Testis (tissue), 3 donors: ENCODE measurements around the gene CPSF4L. TPM values are rescaled to one million over a fixed set of nuclear protein-coding genes. Genes with fewer than 3 reads are reported as not detected.

Experiments
- DNase-seq: peaks from one replicate; pipeline ENCODE4 v3.0.0-alpha.2; 2019
- H3K27ac ChIP-seq, 2 donors: fragments of 200-600 bp; sonication (generic); one replicate each; pipeline ENCODE4 v1.5.1; 2019
- H3K27me3 ChIP-seq: fragments of 200-600 bp; sonication (generic); one replicate; pipeline ENCODE4 v1.5.1; 2019
- H3K36me3 ChIP-seq: fragments of 200-600 bp; sonication (generic); one replicate; pipeline ENCODE4 v1.5.1; 2017; ENCODE audit warnings: low read depth; ENCODE audit errors: missing control alignments
- H3K4me1 ChIP-seq: fragments of 200-600 bp; sonication (generic); one replicate; pipeline ENCODE4 v1.5.1; 2019
- H3K4me3 ChIP-seq, 2 donors: fragments of 200-600 bp; sonication (generic); one replicate each; pipeline ENCODE4 v1.5.1; 2017 to 2019
- H3K9me3 ChIP-seq: fragments of 200-600 bp; sonication (generic); one replicate; pipeline ENCODE4 v1.5.1; 2017
- CTCF ChIP-seq, 3 experiments: fragments of 450-650 bp in 2 of 3; fragments of 200-600 bp in 1 of 3; sonication (generic) in 1 of 3; IDR thresholded peaks; one replicate each; pipeline ENCODE4 v1.5.1; 2016 to 2019; ENCODE audit warnings: antibody characterized with exemption in 3 of 3, mild to moderate bottlenecking in 2 of 3, moderate library complexity in 1 of 3
- POLR2A ChIP-seq: fragments of 450-650 bp; IDR thresholded peaks from one replicate; pipeline ENCODE4 v1.6.1; 2017; ENCODE audit warnings: antibody characterized with exemption, mild to moderate bottlenecking, moderate library complexity
- WGBS, 2 donors: methylation state at CpG; one replicate each; pipeline ENCODE4 v1.1.5; 2018; 5-methylcytosine and 5-hydroxymethylcytosine counted together
- intact Hi-C: fragments of 100-400 bp; cut with DNase I; formaldehyde crosslinking; loops from one replicate; pipeline ENCODE4 v1.15.1; 2023; ENCODE audit warnings: low total_unique reads
- polyA plus RNA-seq: library from polyadenylated mRNA; stranded (reverse); fragments of 350-450 nt; fragmentation: Illumina TruSeq; extraction: RNeasy Lipid Tissue Mini Kit (QIAGEN cat#74804); gene quantifications from one replicate; pipeline ENCODE4 v1.2.3, GENCODE V29; 2014; ENCODE audit warnings: low read depth, low replicate concordance; ENCODE audit not compliant: insufficient read depth
- total RNA-seq, 2 donors: library from RNA; depleted of rRNA; stranded (reverse); fragments of >200 nt; gene quantifications; one replicate each; pipeline ENCODE4 v1.2.3, GENCODE V29; 2016

Gene CPSF4L
- total and polyA plus RNA-seq, 3 donors from 2014 or later, result 0.79 to 0.94 TPM; not detected in 1

- DNase-seq, result no peak
- intact Hi-C loops, result no loop called here
- no peak overlapping the region for H3K27ac ChIP-seq
- H3K4me3 ChIP-seq, result no peak overlapping the region
- peaks cover 7% of the 10 kb centered on the region for H3K4me1 ChIP-seq
- no peaks in the 10 kb centered on the region for H3K36me3 ChIP-seq
- TF ChIP-seq POLR2A (no peak), CTCF (IDR thresholded peaks at IDR 0.05) (no peak)
- no peaks in the 10 kb centered on the region for H3K27me3 ChIP-seq
- H3K9me3 ChIP-seq, result no peaks in the 10 kb centered on the region
- WGBS, 2 donors, result 91 to 98% methylated on average over 9 of the region's 9 CpGs
Measured at GRCh38 chr17:73271072-73271471, 9.4 kb upstream of the CPSF4L start.

GRCh38 chr17:73269791-73270190 is 8.1 kb upstream of the CPSF4L start:
- H3K4me3 ChIP-seq, result no peak overlapping the region
- intact Hi-C loops, result no loop called here
- no peaks in the 10 kb centered on the region for H3K27me3 ChIP-seq
- H3K36me3 ChIP-seq, result no peaks in the 10 kb centered on the region
- H3K9me3 ChIP-seq, result no peaks in the 10 kb centered on the region
- 88 to 94% methylated on average over 1 of the region's 1 CpG for WGBS, 2 donors
- no peak overlapping the region for H3K27ac ChIP-seq
- peaks cover 7% of the 10 kb centered on the region for H3K4me1 ChIP-seq
- TF ChIP-seq POLR2A, result no peak
- no peak for TF ChIP-seq CTCF (IDR thresholded peaks at IDR 0.05)
- no peak for DNase-seq

GRCh38 chr17:73269329-73269615 is 7.6 kb upstream of the CPSF4L start:
- peaks cover 7% of the 10 kb centered on the region for H3K4me1 ChIP-seq
- H3K27ac ChIP-seq, result no peak overlapping the region
- intact Hi-C loops, result no loop called here

GRCh38 chr17:73268582-73269328 is 7.1 kb upstream of the CPSF4L start:
- peaks cover 7% of the 10 kb centered on the region for H3K4me1 ChIP-seq
- no peaks in the 10 kb centered on the region for H3K9me3 ChIP-seq
- TF ChIP-seq CTCF (IDR thresholded peaks at IDR 0.05) (no peak), POLR2A (no peak)
- 85 to 90% methylated on average over 9 of the region's 9 CpGs for WGBS, 2 donors
- H3K27ac ChIP-seq, result no peak overlapping the region
- H3K4me3 ChIP-seq, result no peak overlapping the region
- no peaks in the 10 kb centered on the region for H3K27me3 ChIP-seq
- DNase-seq, result no peak
- no peaks in the 10 kb centered on the region for H3K36me3 ChIP-seq
- intact Hi-C loops, result no loop called here

More at GRCh38 chr17:73269329-73269615, 7.6 kb upstream of the CPSF4L start:
- Histone ChIP-seq H3K4me3 (no peak overlapping the region), H3K27me3 (no peaks in the 10 kb centered on the region), H3K9me3 (no peaks in the 10 kb centered on the region), H3K36me3 (no peaks in the 10 kb centered on the region)
- TF ChIP-seq CTCF (IDR thresholded peaks at IDR 0.05) (no peak), POLR2A (no peak)
- no peak for DNase-seq
